ENCODE results near the gene STAB1. TPM values are rescaled to one million over a fixed set of nuclear protein-coding genes. Genes with fewer than 3 reads are reported as not detected.

The STAB1 gene
- total and polyA plus RNA-seq, 2 of the 8 experiments (the other 6 are each of a cell fraction or from before 2014, with no cell fraction given), result 1.0 to 1.9 TPM

DNA sequence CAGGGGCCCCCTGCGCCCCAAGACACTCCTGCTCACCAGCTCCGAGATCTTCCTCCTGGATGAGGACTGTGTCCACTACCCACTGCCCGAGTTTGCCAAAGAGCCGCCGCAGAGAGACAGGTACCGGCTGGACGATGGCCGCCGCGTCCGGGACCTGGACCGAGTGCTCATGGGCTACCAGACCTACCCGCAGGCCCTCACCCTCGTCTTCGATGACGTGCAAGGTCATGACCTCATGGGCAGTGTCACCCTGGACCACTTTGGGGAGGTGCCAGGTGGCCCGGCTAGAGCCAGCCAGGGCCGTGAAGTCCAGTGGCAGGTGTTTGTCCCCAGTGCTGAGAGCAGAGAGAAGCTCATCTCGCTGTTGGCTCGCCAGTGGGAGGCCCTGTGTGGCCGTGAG, 3.1 kb upstream of the STAB1 start:
- no peak overlapping the region for H4K8ac ChIP-seq (ENCODE audit: extremely low read depth, insufficient read depth, low read length)
- H2BK20ac ChIP-seq (ENCODE audit: low read length), result no peak overlapping the region
- peaks cover 0 to 6% (median under 1%) of the 10 kb centered on the region in 4 experiments; a peak in 3 of 7 replicates for H3K4me1 ChIP-seq (replicated peaks in 1 of 4; ENCODE audit: control insufficient read depth in 3 of 4, insufficient read depth in 4 of 4, low read length in 3 of 4)
- H3K4me3 ChIP-seq (ENCODE audit: extremely low read depth in 1 of 4, insufficient read depth in 2 of 4, low read depth in 3 of 4, low read length in 4 of 4), result no peak overlapping the region
- no peak overlapping the region for H3K14ac ChIP-seq (ENCODE audit: insufficient read length)
- FAIRE-seq (no peak), DNase-seq (ENCODE audit: low read depth in 1 of 2, low spot score in 2 of 2) (no peak)
- no peak overlapping the region for H4K91ac ChIP-seq (replicated peaks; ENCODE audit: insufficient read length, low read length)
- H2AFZ ChIP-seq (ENCODE audit: low read length), result no peak overlapping the region
- no peaks in the 10 kb centered on the region for H3K79me2 ChIP-seq (ENCODE audit: control insufficient read depth in 1 of 2, insufficient read depth in 2 of 2, low read length in 2 of 2)
- H3K4ac ChIP-seq (replicated peaks; ENCODE audit: insufficient read length, low read depth, low read length), result no peak overlapping the region
- H3K27ac ChIP-seq (ENCODE audit: low read depth, low read length), result no peak overlapping the region
- H3K23ac ChIP-seq (ENCODE audit: insufficient read length), result no peak overlapping the region
- H3K9ac ChIP-seq (replicated peaks in 1 of 4; ENCODE audit: extremely low read depth in 1 of 4, low read depth in 3 of 4, low read length in 3 of 4), result no peak overlapping the region
- H3K79me1 ChIP-seq (ENCODE audit: low read depth, low read length), result no peaks in the 10 kb centered on the region; the same call in 1 of the 2 replicates
- no peak overlapping the region for H2BK120ac ChIP-seq (replicated peaks; ENCODE audit: low read depth, low read length)
- H2AK5ac ChIP-seq (ENCODE audit: low read depth, low read length), result no peak overlapping the region
- no peaks in the 10 kb centered on the region for H3K9me3 ChIP-seq (ENCODE audit: insufficient read depth in 2 of 2, low read depth in 1 of 2, low read length in 1 of 2)
- ChIA-PET CTCF (ENCODE audit: partially characterized antibody) (interaction anchor here (0.6 to 1.1 kb wide), 4 partner anchors 10 to 323 kb away, joined by 3 read pairs; no protein-coding TSS in a partner anchor), POLR2A (ENCODE audit: partially characterized antibody) (interaction anchor here (1.0 to 3.0 kb wide), 6 partner anchors 9 to 34 kb away, joined by 3 to 16 read pairs (median 3); no protein-coding TSS in a partner anchor)
- H3K4me2 ChIP-seq (ENCODE audit: insufficient read depth in 1 of 2, low read depth in 2 of 2, low read length in 2 of 2), result no peak overlapping the region
- no peak overlapping the region for H4K5ac ChIP-seq (ENCODE audit: insufficient read length, low read depth, low read length)
- no peak overlapping the region for H3K18ac ChIP-seq (ENCODE audit: extremely low read depth, low read length)
- H2BK12ac ChIP-seq (ENCODE audit: low read depth, low read length), result no peak overlapping the region
- no peaks in the 10 kb centered on the region for H3K23me2 ChIP-seq (ENCODE audit: low read depth, low read length)
- no peak overlapping the region for H2BK15ac ChIP-seq (ENCODE audit: low read length)
- 100% methylated on average over 21 of the region's 21 CpGs; no CpG with 5 or more reads in 1 of the 2 experiments for WGBS, 2 experiments (ENCODE audit: extremely low coverage in 1 of 2, insufficient coverage in 1 of 2, insufficient read length in 1 of 2, insufficient replicate concordance in 2 of 2, low coverage in 1 of 2, low lambda C conversion rate in 2 of 2, missing lambda C conversion rate in 1 of 2)
- H3K56ac ChIP-seq (replicated peaks; ENCODE audit: insufficient read length, low read depth, low read length), result no peak overlapping the region
- no peak overlapping the region for H2BK5ac ChIP-seq (ENCODE audit: low read depth, low read length)
- no peaks in the 10 kb centered on the region; a peak in 1 of 7 replicates for H3K27me3 ChIP-seq (replicated peaks in 1 of 4; ENCODE audit: control insufficient read depth in 3 of 4, extremely low read depth in 1 of 4, insufficient read depth in 3 of 4, low read length in 3 of 4)
- H4K20me1 ChIP-seq (replicated peaks in 1 of 2; ENCODE audit: control insufficient read depth in 1 of 2, insufficient read depth in 2 of 2, low read length in 2 of 2), result peaks cover 0 to 19% of the 10 kb centered on the region in 2 experiments
- TF ChIP-seq CREB1 (IDR thresholded peaks at IDR 0.05) (no peak), POU5F1 (IDR thresholded peaks at IDR 0.05; ENCODE audit: low read depth, low read length) (no peak), TAF1 (IDR thresholded peaks at IDR 0.05; ENCODE audit: low read depth, low read length) (no peak), SIRT6 (IDR thresholded peaks at IDR 0.05; ENCODE audit: low read length) (no peak), KDM5A (IDR thresholded peaks at IDR 0.05; ENCODE audit: low read length) (no peak), RNF2 (IDR thresholded peaks at IDR 0.05; ENCODE audit: borderline replicate concordance, low read depth, low read length, missing control alignments, poor library complexity, severe bottlenecking) (no peak), KDM4A (IDR thresholded peaks at IDR 0.05; ENCODE audit: low read depth, low read length, severe bottlenecking) (no peak), SP4 (IDR thresholded peaks at IDR 0.05; ENCODE audit: low read length) (no peak), EP300 (IDR thresholded peaks at IDR 0.05; ENCODE audit: borderline replicate concordance in 1 of 2, low read depth in 2 of 2, low read length in 2 of 2) (no peak), TCF12 (IDR thresholded peaks at IDR 0.05; ENCODE audit: low read depth, low read length) (no peak), BACH1 (IDR thresholded peaks at IDR 0.05; ENCODE audit: low read length) (no peak), SUZ12 (IDR thresholded peaks at IDR 0.05; ENCODE audit: low read length) (no peak)
- H3K36me3 ChIP-seq (ENCODE audit: control insufficient read depth in 2 of 4, insufficient read depth in 4 of 4, low read length in 3 of 4), result peaks cover 21 to 53% (median 42%) of the 10 kb centered on the region in 4 experiments
